AG10803 (cell line): Measurements from ENCODE around the gene SEPHS1.
"Not testable (repeated sequence)": the region's sequence is repeated elsewhere in the genome, so short reads cannot be mapped to it uniquely, and the experiment has no call there.

ENCODE experiments used
- DNase-seq: peaks from one replicate; pipeline ENCODE4 v3.0.0; 2010; ENCODE audit warnings: low read depth
- H3K4me3 ChIP-seq: 2 replicates; pipeline ENCODE4 v1.5.1; 2011; ENCODE audit warnings: mild to moderate bottlenecking, low read length, control low read depth
- TF ChIP-seq, protein P1 (sequence below): conservative IDR thresholded peaks from 2 replicates; pipeline ENCODE4 v1.5.1; 2011; ENCODE audit warnings: mild to moderate bottlenecking, low read length, control low read depth, inconsistent platforms

Gene SEPHS1

DNA sequence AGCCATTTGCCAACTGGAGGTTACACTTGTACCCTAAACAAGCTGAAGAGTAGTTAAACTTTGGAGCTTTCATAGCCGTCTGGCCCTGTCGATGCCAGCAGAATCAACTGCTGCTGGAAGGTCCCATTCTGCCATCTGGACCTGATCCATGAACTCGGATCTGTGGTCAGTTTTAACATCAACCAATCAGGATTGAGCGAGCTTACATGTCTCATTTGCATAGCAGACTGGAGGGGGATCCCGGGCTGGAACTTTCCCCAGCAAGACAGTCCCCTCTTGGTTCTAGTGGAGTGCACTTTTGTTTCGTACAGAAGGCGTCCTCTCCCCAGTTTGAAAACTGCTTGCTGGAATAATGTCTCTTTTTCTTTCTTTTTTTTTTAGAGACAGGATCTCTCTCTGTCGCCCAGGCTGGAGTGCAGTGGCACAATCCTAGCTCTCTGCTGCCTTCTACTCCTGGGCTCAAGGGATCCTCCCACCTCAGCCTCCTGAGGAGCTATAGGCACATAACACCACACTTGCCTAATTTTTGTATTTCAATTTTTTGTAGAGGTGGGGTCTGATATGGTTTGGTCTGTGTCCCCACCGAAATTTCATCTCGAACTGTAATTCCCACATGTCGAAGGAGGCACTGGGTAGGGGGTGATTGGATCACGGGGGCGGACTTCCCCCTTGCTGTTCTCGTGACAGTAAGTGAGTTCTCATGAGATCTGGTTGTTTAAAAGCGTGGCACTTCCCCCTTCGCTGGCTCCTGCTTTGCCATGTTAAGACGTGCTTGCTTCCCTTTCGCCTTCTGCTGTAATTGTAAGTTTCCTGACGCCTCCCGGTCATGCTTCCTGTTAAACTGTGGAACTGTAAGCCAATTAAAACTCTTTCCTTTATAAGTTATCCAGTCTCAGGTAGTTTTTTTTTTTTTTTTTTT lies 42.8 kb upstream of the SEPHS1 start:
- TF ChIP-seq, protein P1, sequence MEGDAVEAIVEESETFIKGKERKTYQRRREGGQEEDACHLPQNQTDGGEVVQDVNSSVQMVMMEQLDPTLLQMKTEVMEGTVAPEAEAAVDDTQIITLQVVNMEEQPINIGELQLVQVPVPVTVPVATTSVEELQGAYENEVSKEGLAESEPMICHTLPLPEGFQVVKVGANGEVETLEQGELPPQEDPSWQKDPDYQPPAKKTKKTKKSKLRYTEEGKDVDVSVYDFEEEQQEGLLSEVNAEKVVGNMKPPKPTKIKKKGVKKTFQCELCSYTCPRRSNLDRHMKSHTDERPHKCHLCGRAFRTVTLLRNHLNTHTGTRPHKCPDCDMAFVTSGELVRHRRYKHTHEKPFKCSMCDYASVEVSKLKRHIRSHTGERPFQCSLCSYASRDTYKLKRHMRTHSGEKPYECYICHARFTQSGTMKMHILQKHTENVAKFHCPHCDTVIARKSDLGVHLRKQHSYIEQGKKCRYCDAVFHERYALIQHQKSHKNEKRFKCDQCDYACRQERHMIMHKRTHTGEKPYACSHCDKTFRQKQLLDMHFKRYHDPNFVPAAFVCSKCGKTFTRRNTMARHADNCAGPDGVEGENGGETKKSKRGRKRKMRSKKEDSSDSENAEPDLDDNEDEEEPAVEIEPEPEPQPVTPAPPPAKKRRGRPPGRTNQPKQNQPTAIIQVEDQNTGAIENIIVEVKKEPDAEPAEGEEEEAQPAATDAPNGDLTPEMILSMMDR: no peak
- no peak overlapping the region for H3K4me3 ChIP-seq
- DNase-seq: peak; percentile 7

DNA sequence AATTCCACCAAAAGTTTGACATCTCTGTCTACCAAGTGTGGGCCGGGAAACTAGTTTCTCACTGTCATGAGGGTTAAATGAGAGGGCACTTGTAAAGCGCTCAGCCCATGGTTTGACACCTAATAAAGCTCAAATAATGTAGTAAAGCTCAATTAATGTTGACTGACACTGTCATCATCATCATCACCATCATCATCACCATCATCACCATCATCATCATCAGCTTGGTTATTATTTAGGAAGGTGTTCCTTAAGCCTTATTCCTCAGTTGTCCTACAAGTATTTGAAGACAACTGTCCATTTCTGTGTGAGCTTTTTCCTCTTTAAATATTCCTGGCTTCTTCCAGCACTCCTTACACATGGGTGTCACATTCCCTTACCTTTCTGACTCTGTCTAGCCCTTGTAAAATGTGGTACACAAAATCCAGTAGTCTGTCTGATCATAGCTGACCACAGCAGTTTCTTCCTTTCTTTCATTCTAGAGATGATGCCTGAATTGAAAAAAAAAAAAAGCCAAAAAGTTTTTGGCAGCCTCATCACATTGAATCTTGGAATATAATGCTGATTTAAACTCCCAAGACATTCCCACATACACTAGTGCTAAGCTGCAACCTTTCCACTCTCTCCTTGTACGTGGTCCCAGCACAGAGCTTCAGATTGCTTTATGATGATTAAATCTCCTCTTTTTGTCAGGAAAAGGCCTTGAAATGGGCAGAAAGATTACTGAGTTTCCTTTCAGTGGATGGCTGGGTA lies 40.6 kb upstream of the SEPHS1 start:
- H3K4me3 ChIP-seq: no peak overlapping the region

DNA sequence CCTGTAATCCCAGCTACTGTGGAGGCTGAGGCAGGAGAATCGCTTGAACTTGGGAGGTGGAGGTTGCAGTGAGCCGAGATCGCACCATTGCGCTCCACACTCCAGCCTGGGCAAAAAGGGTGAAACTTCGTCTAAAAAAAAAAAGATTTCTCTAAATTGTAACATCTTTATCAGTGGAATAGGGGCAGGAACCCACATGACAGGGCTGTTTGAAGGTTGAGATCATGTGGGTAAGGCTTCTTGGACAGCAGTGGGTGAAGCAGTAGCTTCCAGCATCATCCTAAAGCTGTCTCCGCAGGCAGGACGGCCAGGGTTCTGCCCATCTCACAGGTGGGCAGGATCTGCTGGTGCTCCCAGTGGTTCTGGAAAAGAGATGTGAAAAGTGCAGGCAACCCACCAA lies 37.9 kb upstream of the SEPHS1 start:
- TF ChIP-seq, protein P1: no peak
- no peak for DNase-seq
- H3K4me3 ChIP-seq: no peak overlapping the region

More for the DNA sequence above, 40.6 kb upstream of the SEPHS1 start:
- TF ChIP-seq, protein P1: no peak
- no peak for DNase-seq

DNA sequence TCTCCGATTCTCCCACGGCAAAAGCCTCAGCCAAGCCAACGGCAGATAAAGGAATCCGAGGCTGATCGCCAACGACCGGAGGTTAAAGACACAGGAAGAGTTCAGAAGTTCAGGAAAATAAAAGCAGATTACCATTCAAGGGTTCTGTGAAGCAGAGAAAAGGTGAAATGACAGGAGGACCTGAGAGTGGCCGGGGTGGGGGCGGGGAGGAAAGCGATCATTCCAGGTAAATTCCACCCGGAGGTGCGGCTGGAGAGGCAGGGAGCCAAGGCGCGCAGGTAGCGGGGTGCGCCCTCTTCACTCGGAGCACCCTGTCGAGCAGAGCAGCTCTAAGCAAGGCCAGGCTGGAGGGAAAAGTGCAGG lies 35.3 kb upstream of the SEPHS1 start:
- H3K4me3 ChIP-seq: peak overlapping the region; percentile 12

DNA sequence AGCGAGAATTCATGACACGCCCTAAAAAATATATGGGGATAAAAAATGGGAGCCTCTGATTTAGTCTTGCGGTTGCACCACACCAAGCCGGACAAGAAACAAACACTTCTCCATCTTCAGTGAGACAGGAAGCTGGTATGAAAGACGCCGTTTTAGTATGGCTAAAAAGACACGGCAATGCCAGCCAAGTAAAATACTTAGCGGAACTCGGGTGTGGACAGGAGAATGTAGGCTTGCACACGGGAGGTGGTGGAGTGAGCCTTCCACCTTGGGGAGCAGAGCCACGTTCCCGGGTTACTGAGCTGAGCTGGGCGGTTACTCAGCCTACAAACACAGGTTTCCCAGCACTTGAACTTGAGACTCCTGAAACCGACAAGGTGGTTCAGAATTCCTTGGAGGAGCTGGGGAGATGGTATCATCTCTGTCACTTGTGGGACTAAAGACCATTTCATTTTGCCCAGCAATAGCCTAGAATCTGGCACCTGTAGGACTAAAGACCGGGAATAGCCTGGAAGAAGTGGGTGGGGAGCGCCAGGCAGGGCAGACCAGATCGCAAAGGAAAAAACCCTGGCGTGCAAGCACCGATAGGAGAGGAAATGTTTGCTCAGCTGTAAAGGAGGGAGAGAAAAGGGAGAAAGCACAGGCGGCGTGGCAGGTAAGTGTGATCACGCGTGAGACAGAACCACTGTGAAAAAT lies 34.8 kb upstream of the SEPHS1 start:
- TF ChIP-seq, protein P1: no peak
- no peak for DNase-seq
- H3K4me3 ChIP-seq: peak overlapping the region; percentile 12

More for the DNA sequence above, 35.3 kb upstream of the SEPHS1 start:
- TF ChIP-seq, protein P1: no peak
- no peak for DNase-seq

DNA sequence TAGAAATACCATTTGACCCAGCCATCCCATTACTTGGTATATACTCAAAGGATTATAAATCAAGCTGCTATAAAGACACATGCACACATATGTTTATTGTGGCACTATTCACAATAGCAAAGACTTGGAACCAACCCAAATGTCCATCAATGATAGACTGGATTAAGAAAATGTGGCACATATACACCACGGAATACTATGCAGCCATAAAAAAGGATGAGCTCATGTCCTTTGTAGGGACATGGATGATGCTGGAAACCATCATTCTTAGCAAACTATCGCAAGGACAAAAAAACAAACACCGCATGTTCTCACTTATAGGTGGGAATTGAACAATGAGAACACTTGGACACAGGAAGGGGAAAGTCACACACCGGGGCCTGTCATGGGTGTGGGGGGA lies 31.0 kb upstream of the SEPHS1 start:
- H3K4me3 ChIP-seq, DNase-seq: not testable (repeated sequence)

DNA sequence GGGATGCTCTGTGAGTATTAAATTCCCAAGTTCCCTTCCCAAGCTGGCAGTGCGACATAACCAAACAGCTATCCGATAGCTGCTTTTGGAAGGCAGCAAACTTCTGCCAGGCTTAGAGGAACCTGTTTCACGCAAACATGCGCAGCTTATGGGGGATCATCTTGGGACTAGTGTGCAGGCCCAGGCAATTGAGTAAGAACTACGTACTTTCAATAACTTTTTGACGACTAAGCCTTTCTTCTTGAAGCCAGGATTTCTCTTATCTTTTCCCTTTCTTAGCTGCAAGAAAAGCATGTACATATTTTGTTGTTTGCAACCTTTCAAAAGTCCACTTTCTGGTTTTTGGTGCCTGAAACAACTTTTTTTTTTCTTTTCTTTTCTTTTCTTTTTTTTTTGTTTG lies 28.7 kb upstream of the SEPHS1 start:
- no peak overlapping the region for H3K4me3 ChIP-seq
- DNase-seq: no peak
- TF ChIP-seq, protein P1: no peak
